GM23248 (cell line): ENCODE measurements around the gene UNC13A.

Experiments
- EZH2 ChIP-seq: fragments of 200-600 bp; sonication (generic); IDR thresholded peaks from 2 replicates; pipeline ENCODE4 v1.6.1; 2018; ENCODE audit warnings: antibody characterized with exemption, mild to moderate bottlenecking; ENCODE audit not compliant: insufficient read depth, poor library complexity, severe bottlenecking
- EZH2phosphoT487 ChIP-seq: fragments of 200-600 bp; sonication (generic); IDR thresholded peaks from 2 replicates; pipeline ENCODE4 v1.6.1; 2018; ENCODE audit warnings: antibody characterized with exemption, moderate library complexity, mild to moderate bottlenecking, low read depth; ENCODE audit not compliant: insufficient read depth

GRCh38 chr19:17669419-17669818 is 18.7 kb downstream of the UNC13A start:
- TF ChIP-seq EZH2phosphoT487, result no peak
- no peak for TF ChIP-seq EZH2
